Measurements from ENCODE around the gene SND1.
"Not testable (repeated sequence)": the region's sequence is repeated elsewhere in the genome, so short reads cannot be mapped to it uniquely, and the experiment has no call there.

Gene SND1

DNA sequence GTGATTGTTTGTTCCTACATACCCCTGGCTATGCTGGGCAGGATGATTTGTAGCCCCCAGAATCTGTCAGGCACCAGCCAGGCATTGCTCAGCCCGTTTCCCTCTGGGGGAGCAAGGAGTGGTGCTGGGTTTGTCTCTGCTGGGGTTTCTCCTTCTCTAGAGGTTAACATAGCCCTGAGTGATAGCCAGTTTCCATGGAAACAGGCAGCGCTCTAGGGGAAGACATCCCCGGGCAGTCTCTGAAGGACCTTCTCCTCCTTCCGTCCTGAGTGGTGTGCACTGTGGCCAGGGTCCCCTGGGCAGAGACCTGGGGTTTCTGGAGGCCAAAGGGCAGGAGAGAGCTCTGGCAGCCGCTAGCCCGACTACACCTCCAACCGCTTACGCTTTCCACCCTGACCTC, 429.8 kb downstream of the SND1 start:
- ATAC-seq, result no peak

DNA sequence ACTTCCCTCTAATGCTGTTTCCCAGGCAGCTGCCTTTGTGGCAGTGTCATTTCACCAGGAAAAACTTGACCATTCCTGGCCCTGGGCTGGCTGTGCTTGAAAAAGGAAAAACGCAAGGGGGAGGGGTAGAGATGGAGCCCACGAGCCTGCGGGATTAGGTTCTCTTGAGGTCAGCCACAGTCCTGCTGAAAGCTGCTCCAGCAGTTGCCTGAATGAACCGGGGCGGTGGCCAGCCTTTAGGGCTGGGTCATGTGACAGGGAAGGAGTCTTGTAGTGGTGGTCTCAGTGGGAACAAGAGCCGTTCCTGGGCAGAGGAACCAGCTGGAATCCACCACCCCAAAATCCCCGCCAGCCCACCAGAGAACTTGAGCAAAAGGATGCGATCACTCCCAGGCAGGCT, 430.4 kb downstream of the SND1 start:
- no peak for ATAC-seq

DNA sequence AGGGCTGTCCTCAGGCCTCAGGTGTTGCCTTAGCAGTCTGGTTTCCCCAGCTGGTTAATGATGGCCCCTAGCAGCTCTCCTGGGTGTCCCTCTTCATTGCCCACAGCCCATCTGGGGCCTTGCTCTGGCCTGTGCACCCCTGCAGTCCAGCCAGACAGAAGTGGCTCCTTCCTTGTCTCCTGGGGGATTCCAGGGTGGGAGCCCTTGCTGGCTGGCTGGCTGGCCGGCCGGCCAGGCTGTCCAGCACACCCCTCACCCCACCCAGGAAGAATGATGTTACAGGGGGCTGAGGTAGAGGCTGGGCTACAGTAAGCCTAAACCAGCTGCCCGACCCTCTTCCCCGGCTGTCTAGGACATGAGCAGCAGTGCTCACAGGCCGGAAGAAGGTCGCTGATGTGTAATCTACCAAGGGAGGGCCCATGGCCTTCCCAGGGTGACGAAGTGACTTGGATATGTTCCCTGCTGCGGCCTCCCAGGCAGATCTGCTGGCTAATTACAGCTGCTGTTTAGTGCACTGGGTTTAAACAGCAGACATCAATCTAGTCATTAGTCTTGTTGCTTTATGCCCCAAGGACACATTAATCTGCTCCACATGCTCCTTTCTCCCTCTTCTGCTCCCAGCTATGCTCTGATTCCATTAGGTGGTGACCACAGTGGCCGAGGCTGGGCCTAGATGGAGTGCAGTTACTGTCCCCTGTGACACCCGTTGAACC, 433.1 kb downstream of the SND1 start:
- no peak for ATAC-seq

DNA sequence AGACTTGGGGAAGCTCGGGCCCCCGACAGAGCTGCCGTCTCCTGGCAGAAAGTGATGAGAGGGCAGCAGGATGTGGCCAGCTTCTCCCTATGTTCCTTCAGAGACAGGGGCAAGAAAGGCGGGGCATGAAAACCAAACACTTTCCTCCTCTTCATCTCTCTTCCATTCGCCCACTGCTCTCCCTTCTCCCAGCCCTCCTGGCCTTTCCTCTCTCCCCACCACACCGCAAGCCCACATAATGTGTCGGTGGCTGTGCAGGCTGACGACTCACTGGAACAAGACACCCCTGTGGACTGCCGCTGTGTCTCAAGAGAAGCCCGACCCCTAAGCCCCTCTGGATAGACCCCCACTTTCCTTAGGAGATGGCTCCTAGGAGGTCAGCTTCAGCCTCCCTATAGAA, 438.5 kb downstream of the SND1 start:
- ATAC-seq, result no peak

DNA sequence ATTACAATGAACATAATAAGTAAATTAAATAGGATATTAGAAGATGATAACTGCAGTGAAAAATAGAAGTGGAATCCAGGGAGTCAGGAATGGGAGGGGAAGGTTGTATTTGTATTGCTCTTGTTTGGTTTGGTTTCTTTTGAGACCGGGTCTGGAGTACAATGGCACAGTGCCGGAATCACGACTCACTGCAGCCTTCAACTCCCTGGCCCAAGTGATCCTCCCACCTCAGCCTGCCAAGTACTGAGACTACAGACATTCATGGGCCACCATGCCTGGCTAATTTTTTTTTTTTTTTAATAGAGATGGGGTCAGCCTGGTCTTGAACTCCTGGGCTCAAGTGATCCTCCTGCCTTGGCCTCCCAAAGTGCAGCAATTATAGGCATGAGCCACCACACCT, 439.1 kb downstream of the SND1 start:
- no peak for ATAC-seq

DNA sequence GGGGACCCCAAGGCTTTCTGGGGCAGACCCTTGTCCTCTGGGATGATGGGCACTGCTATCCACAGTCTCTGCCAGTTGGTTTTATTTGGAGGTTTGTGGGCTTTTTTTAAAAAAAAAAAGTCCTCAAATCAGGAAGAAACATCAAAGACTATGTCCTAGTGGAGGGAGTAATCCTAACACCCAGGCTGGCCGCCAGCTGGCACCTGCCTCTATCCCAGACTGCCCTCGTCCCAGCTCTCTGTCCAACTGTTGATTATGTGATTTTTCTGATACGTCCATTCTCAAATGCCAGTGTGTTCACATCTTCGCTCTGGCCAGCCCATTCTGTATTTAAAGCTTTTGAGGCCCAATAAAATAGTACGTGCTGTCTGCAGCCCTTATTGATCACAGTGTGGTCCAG, 440.2 kb downstream of the SND1 start:
- ATAC-seq, result no peak

DNA sequence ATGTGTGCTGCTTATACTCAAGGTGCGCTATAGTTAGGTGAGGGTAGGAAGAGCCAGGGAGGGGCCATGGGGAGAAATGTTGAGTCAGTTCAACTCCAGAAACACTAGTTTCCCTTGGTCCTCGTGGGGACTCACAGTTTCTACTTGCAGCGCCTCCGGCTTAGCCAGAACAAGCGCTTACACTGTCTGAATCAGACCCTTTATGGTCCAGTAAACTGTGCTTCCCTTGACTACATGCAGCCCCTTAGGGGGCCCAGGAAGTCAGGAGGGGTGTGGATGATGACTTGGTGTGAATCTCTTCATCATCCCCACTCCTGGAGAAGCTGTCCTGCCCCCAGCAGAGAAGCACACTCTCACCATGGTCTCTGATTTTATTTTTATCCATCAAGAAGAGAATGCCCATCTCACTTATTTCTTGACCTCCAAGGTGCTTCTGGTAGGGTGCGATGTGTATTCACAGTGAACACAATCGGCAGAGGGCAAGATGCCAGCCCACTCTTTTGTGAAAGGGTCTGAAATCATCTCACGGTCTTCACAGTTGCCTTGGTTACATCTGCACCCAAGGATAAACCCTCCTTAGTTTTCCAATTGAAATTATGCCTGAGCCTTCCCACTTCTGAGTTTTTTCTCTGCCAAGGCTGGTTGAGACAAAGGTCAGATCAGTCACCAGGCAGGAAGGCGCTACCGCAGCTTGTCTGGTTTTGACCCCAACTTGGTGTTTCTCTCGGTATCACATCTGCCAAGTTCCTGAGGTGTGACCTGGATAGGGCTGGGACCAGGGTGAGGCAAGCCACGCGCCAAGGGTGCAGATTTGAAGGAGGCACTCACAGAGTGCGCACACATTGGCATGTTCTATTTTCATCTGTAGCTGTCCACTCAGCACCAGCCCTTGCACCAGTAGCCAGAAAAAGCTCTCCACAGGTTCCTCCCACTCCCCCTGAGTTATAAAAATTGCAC, 441.9 kb downstream of the SND1 start:
- no peak for ATAC-seq

DNA sequence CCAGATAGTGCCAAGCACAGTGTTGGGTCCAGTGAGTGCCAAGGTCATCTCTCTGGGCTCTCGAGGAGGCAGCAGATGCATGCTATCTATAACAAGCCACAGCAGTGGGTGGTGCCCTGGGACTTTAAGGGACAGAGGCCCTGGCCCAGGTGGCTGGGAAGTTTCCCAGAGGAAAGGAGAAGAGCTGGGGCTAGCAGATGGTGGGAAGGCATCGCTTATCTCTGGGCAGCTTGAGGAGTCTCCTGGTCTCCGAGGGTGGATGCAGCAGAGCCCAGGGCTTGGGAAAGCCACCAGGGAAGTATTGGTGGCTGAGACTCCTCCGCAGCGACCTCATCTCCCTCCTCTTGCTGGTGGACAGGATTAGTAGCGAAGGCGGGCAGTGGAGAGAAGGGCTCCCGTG, 442.7 kb downstream of the SND1 start:
- ATAC-seq, result no peak

DNA sequence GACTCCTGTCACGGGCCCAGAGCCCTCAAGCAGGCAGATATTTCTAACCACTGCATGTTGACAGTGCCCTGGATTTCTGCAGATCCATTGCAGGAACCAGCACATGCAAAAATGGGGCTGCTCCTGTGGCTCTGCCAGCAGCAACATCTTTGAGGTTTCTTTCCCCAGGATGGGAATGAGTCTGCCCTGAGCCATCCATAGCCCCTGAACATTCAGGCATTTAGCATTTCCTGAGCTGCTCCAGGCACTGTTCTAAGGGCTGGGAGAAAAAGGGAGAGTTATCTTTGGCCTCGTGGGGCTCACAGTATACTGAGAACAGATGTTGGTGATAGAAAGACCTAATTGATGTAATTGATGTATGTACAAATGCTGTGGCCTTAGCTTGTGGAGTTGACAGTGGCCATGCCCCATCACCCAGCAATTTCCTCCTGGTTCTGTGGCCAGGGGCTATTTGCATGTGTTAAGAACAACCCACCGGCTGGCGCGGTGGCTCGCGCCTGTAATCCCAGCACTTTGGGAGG, 445.3 kb downstream of the SND1 start:
- no peak for ATAC-seq

DNA sequence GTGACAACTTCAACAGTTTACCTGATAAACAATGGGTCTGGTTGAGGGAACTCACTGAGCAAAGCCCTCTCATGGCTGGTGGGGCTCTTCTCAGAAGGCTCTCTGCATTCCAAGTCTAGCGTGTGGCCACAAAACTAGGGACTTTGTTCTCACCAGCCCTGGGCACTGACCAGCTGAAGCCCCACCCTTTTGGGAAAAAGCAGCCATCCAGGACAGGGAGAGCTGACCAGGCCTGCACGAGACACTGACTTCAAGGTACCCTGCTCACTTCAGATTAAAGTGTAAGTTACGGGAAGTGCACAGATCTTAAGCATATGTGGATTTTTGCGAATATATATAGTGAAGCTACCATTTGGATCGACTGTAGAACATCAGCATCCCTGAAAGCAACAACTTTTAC, 446.6 kb downstream of the SND1 start:
- no peak for ATAC-seq

DNA sequence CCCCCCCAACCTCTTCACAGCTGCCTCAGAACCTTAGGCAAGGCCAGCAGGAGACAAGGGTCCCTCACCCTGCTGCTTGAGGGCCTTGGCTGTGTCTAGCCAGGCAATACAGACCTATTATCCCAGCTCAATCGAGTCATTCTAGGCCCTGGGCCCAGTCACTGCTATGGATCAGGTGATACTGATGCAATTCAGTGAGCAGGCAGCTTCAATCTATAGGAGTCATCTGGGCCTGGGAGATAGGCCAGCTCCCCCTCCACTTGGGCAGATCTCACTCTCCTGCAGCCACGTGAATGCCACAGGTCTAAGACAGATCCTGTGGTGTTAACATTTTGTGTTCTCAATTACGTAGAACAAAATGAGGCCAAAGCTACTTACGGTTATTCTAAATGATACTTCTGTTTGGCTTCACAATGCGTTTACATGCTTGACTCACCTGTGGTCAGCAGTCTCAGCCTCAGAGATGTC, 447.2 kb downstream of the SND1 start:
- no peak for ATAC-seq

DNA sequence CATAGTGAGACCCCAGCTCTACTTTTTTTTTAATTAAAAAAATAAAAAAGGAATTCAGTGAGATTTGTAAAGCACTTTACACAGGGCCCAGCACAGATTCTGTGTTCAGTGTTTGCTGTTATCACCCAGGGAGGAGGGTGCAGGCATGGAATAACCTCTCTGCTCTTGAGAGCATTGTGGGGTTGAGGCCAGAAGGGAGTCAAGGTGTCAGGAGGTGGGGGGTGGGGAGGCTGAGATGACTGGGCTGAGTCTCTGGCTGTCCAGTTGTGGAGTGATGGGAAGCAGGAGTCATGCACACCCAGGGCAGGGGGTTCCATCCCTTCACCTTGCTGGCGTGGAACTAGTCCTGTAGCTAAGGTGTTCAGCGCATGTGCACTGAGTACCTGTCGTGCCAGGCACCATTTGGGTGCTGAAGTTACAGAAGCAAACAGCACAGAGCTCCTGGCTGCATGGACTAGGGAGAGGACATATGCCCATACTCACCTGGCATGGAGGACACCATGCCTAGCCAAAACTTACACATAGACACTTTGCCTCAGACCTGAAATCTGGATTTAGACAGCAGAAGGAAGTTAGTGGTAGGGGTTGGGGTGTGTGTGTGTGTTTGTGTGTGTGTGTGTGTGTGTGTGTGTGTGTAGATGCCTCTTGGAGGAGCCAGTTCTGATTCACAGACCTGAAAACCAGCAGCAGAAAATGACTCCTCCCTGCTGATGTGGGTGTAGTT, 448.4 kb downstream of the SND1 start:
- no peak for ATAC-seq

DNA sequence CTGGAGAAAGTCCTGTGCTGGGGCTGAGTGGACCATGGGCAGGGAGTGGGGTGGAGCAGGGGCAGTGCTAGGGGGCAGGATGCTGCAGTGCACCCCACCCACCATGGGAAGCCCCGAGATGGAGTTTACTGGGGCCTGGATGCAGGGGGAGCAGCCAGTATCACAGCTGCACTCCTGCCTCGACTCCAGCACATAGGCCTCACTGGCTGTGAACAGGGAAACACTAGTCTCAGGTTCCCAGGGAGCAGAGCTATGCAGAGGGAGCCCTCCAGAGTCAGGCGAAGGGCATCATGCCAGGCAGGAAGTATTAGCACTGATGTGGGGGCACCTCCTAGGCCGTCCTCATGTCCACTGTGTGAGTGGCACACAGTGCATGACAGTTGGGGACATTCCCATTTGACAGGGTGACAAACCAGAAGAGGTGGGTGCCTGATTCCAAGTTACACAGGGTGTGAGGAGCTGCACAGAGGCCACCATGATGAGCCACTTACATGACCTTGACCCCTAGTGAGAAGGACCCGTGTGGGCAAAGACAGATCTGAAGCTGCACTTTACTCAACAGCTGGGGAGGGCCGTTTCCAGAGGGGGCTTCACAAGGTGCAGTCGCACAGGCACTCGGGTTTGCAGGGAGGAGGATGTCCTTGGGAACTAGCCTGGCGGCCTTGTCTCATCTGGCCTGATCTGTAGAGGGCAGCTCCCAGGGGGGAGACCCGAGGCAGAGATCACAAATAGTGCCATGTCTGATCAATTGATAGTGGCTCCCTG, 449.1 kb downstream of the SND1 start:
- no peak for ATAC-seq

DNA sequence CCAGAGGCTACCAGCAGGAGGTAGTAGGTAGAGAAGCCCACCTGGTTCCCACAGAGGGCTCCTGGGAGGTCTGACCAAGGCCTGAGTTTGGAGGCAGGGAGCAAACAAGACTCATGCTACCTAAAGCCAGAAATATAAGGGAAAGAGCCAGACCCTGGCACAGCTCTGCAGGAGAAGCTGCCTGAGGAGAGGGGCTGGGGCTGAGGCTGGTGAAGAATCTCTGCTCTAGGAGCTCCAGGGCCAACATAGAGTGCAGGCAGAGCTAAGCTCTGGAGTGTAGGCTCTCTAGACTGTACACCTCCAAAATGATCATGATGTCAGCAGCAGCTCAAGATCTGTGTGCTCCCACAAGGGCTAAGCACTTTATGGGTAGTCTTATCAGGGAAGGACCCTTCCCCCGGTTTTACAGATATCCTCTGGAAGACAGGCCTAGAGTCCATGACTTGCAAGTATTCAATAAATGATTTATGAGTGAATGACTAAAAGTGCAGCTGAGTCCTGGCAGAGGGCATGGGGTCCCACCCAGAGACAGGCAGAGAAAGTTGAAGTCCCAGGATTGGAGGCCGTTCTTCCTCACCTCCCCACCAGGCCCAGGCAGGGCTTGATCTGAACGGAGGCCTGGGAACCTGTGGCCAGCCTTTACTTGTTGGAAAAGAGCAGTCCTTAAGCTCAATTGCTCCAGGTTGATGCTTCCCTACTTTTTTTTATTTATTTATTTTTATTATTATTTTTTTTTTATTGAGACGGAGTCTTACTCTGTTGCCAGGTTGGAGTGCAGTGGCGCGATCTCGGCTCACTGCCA, 450.7 kb downstream of the SND1 start:
- ATAC-seq, result no peak

DNA sequence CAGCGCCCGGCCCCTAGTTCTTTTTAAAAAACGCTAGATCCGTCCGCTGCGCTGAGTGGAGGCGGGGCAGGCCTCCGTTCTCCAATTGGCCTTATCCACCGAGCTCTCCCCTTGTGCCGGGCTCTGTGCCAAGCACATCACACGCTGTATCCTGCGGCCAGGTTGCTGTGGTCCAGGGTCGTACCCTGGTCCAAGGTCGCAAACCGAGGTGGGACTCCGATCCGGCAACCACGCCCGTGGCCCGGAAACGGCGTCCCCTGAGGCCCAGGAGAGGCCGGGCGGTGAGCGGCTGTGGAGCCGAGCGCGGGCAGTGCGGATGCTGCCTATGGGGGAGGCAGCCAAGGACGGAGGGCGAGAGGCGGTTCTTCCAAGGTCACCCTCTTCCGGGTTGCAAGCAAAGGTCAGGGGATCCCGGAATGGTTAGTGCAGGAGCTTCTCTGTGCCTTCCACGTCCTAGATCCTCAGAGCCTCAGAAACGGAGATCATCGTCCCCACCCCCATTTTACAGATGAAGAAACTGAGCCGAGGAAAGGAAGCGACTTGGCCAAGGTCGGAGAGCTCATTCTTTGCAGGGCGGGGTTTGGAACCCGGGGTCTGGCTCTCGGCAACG, 451.6 kb downstream of the SND1 start:
- no peak for ATAC-seq

DNA sequence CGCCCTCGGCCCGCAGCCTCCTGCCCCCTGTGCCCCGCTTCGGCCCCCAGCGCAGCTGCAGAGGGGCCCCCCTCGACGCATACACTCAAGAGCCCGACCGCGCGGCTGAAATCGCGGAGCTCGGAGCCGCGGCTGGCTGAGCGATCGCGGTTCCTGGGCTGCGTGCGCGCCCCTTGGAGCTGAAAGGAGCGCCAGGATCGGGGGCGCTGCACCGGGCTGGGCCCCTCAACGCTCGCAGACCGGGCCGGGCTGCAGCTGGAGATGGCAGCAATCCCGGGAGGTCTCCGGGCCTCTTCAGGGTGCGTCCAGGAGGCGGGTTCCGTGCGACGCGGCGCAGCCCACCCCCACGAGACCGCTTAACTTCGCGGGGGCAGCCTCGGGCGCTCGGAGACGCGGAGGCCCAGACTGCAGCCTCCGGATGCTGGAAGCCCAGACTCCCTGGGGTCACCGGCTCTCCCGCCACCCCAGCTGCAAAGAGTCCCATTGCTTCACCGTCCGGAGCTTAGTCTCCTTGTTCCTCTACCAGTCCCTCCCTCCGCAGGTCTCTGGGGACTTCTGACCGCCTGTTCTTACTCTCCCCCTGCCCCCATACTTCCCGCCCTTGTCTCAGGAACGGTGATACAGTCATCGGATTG, 452.2 kb downstream of the SND1 start:
- no peak for ATAC-seq

DNA sequence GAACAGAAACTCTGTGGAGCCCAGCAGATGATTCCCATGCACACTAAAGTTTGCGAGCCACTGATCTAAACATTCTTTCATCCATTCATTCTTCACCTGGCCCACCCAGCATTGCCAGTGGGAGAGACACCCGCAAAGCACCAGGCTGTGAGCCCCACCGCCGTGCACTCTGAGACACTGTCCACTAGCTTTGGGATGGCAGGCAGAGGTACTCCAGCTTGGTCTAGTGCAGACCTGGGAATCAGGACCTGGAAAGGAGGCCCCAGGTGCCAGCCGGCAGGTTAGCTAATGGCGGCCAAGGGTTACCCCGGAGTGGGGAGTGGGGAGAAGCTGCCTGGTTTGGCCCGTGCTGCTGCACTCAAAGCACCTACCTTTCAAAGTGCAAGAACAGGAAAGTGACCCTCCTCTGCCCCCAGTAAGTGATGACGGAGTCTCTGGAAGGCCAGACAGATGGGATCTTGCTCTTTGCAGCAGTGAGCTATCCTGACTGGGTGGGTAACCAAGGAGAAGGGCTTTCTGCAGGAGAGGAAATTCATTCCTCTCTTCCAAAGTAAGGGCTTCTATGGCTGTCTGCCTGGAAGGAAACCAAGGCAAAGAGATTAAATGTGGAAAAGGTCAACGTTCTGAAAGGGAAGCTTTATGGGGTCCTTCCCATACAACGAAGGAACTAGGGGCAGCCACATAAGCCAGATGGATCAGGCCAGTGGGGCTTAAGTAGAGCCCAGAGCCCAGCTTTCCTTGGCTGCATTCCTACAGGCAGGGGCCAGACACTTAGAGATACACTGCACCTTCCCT, 453.4 kb downstream of the SND1 start:
- no peak for ATAC-seq

DNA sequence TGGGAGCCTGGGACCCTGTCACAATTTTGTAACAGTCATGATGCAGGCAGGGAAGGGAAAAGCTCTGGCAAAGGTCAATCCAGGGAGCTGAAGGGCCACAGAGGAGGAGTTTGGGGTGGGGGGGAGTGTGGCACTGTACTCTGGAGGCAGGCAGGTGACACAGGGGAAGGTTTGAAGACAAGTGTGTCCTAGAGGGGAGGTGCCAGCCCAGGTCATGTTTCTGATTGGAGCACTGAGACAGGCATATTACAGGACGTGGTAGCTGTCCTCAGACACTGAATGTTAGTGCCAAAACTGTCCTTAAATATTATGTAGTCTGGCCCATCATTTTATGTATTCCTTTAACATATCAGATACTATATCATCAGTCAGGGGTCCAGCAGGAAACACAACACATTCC, 454.8 kb downstream of the SND1 start:
- no peak for ATAC-seq

DNA sequence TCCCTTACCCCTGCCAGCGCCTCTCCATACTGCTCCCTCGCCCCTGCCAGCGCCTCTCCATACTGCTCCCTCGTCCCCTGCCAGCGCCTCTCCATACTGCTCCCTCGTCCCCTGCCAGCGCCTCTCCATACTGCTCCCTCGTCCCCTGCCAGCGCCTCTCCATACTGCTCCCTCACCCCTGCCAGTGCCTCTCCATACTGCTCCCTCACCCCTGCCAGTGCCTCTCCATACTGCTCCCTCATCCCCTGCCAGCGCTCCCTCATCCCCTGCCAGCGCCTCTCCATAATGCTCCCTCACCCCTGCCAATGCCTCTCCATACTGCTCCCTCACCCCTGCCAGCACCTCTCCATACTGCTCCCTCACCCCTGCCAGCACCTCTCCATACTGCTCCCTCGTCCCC, 455.5 kb downstream of the SND1 start:
- not testable (repeated sequence) for ATAC-seq

DNA sequence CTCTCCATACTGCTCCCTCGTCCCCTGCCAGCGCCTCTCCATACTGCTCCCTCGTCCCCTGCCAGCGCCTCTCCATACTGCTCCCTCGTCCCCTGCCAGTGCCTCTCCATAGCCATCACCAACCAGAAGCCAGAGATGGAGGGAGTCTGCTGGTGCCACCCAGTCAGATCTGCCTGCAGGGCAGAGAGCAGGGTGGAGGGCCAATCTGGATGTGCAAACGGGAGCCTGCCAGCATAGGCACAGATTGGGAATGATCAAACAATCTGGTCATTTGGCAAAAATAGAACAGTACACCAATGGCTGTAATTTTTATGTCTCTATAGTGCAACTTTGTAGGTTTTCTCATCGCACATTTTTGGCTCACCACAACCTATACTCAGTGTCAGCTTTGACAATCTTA, 456.1 kb downstream of the SND1 start:
- no peak for ATAC-seq
